22Rv1 (cell line): ENCODE data around the gene EHMT1.

ENCODE experiments used
- H3K27ac ChIP-seq: fragments of 450-650 bp; 2 replicates; pipeline ENCODE4 v1.5.1; 2017
- ZFX ChIP-seq: fragments of 450-650 bp; IDR thresholded peaks from 2 replicates; pipeline ENCODE4 v1.6.1; 2017; ENCODE audit warnings: antibody characterized with exemption, borderline replicate concordance
- TF ChIP-seq, protein P1 (sequence below): fragments of 450-650 bp; IDR thresholded peaks from 2 replicates; pipeline ENCODE4 v1.5.1; 2017; ENCODE audit warnings: mild to moderate bottlenecking

Gene EHMT1

DNA sequence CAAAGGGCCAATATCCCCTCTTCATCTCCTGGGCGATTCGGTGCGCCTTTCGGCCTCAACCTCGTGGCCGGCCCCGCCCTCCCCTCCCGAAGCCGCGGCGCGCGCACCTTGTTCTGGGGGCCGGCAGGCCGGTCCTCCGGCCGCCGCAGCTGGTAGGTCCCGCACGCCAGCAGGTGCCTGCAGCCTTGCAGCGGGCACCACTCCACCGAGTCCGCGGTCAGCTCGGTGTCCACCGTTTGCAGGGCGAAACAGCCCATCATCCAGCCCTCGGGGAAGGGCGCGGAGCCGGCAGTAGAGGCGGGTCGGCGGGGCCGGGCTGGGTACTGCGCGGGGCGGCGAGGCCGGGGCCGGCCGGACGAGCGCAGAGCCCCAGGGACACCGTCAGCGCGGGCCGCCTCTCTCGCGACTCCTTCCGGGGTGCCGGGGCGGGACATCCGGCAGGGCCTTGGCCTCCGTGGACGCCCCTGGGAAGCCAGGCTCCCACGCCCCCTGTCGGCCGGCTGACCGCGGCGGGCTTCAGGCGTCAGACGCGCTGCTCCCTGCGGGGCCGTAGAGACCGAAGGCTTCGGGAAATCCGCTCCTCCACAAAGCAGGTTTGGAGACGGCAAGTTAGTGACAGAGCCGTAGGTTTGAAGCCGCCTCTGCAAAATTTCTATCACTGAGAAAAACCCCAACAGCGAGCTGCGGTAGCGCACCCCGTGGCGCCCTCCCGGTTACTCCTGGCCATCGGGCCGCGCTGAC, 40.1 kb upstream of the EHMT1 start, which contains the start of gene DPH7:
Gene DPH7, minus strand, starts transcription at position 408 of the 741 bp plus-strand sequence. Its CDS starts 148 bp downstream, at position 260.
- peak within 1 kb of the TSS; percentile 87 for H3K27ac ChIP-seq
- no peak for TF ChIP-seq ZFX
- TF ChIP-seq, protein P1, sequence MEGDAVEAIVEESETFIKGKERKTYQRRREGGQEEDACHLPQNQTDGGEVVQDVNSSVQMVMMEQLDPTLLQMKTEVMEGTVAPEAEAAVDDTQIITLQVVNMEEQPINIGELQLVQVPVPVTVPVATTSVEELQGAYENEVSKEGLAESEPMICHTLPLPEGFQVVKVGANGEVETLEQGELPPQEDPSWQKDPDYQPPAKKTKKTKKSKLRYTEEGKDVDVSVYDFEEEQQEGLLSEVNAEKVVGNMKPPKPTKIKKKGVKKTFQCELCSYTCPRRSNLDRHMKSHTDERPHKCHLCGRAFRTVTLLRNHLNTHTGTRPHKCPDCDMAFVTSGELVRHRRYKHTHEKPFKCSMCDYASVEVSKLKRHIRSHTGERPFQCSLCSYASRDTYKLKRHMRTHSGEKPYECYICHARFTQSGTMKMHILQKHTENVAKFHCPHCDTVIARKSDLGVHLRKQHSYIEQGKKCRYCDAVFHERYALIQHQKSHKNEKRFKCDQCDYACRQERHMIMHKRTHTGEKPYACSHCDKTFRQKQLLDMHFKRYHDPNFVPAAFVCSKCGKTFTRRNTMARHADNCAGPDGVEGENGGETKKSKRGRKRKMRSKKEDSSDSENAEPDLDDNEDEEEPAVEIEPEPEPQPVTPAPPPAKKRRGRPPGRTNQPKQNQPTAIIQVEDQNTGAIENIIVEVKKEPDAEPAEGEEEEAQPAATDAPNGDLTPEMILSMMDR = peak; percentile 95

DNA sequence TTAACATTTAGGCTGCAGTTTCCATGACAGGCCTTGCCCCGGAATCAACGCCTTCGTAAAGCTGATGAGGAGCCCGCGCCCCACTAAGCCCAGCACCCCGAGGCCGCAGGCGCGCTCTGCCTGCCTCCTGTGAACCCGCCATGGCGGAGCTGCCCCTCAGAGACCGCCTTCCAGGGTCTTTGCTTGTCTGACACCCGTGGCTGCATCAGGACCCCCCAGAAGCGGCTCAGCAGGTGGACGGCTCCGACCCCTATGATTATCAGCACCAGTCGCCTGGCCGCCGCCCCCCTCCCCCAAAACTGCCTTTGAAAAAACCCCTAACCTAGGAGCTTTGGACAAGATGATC, 39.6 kb upstream of the EHMT1 start:
- TF ChIP-seq, protein P1 = no peak
- TF ChIP-seq ZFX = no peak
- H3K27ac ChIP-seq = peak overlapping the region; percentile 87

DNA sequence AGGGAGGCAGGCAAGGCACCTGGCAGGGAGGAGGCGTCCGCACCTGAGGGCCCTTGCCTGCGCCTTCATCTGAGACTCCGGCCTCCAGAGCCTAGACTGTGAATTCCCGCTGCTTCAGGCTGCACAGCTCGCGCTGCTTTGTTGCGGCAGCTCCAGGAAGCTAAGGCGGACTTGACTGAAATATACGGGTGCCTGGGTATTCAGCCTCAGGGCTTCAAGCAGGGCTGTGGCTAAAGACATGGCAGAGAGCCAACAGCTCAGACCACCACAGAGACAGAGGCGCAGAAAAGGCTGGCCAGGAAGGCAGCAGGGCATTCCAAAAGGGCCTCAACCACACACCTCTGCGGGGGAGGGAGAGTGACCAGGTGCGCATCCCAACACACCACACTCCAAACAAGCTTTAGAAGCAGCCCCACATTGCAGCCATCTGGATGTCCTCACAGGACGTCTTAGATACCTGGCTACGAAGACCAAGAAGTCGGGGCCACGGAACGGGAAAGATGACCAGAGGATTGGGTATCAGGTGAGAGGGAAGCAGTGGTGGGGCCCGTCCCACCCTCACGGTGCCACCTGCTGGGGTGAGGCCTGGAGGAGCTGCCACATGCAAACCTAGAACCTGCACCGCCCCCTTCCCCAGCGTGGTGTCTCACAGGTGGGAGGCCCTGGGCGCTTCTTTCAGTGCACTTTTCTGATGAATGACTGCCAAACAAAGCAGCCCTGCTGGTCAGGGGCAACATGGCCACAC, 38.4 kb upstream of the EHMT1 start:
- TF ChIP-seq ZFX = no peak
- H3K27ac ChIP-seq = peak overlapping the region; percentile 87

DNA sequence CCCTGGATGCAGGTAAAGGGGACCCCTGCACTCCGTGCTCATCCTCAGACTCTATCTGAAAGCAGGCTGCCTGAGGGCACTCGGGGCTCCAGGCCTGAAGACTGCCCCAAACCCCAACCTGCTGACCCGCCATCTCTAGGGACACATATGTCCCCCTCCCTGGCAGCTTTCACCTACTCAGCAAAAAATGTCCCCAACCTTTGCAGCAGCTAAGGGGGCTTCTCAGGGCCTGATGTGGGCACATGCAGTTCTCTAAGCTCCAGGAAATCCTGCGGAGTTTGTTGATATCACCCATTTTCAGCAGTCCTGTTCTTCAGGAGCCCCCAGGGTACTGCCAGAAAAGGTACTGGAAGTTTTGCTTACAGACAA, 37.9 kb upstream of the EHMT1 start:
- TF ChIP-seq ZFX = no peak
- TF ChIP-seq, protein P1 = no peak
- H3K27ac ChIP-seq = peak overlapping the region; percentile 87; the same call in 1 of the 2 replicates

DNA sequence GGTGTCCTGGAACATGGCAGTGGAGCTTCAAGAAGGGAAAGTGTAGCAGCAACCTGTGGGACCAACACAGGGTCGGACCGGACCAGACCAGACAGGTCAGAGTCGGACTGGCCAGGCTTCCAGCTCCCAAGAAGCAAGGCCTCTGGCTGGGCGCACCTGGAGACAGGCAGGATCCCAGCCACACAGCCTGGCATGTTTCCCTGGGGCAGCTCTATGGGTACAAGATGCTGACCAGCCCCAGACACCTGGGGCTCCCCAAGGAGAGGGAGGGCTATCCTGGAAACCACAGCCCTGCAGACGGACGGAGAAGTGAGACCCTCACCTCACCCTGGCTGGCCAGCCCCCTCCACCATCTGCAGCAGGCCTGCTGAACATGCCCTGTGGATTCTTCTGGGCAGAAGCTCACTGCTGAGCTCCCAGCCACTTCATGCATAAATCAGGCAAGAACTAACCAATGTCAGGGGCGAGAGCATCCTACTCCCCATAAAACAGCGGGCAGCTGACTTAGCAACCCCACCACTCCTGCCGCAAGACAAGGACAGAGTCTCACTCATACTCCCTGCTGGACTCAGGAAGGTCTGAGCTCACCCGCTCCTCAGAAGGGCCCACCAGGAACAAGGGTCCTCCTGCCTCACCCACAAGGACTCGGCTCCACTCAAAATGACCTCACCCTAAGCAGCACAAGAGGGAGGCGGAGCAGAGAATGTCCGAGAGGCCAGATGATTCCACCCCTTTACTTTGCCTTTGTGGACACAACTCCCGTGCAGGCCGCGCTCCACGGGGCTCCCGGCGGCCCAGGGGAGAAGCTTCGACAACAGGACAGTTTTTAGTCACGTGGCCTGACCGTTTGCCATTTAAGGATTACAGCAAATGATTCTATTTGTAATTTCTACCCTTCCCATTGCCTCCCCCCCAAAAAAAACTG, 37.2 kb upstream of the EHMT1 start:
- TF ChIP-seq, protein P1 = no peak
- no peak for TF ChIP-seq ZFX
- peak overlapping the region; percentile 87; the same call in 1 of the 2 replicates for H3K27ac ChIP-seq

DNA sequence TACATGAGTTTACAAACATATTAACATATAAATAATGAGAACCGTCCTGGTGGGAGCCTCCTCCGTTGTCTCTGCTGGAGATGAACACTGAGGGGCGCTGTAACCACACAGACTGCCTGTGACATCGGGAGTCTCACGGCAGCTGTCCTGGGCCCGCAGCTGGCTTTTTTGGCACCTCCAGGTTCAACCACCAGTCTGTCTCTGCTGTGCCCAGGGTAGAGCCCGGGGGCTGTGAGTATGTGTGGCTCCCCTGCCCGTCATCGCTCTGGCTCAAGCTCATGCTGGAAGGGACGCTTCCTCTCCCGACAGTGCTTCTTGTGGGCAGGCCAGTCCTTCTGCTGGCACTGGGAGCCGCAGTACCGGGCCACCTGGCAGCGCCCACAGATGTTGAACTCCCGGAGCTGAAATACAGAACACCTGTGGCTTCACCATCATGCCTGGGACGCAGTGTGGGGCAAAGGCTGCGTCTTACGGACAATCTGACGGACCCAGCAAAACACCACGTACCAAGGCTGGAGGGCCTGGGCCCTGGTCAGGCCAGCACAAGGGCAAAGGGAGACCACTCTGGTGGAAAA, 36.4 kb upstream of the EHMT1 start:
- TF ChIP-seq ZFX = no peak
- TF ChIP-seq, protein P1 = peak; percentile 42
- no peak overlapping the region for H3K27ac ChIP-seq

DNA sequence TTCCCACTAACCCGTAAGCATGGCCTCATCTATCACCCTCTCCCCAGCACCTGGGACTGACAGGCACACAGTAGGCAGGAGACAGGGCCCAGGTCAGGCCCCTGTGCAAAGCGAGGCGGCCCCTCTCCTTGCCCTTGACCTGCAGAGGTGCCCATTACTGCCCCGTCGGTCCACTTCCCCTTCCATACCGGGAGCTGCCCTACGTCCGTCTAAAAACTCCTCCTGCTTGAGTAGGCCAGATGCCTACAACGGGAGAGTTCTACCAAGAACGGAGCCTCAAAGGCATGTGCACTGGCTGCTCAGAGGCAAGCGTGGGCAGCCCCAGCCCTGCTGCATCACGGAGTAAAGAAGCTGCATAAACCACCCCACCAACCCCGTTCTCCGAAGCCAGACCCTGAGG, 35.5 kb upstream of the EHMT1 start:
- TF ChIP-seq, protein P1 = no peak
- TF ChIP-seq ZFX = no peak
- no peak overlapping the region for H3K27ac ChIP-seq
